ENCODE results near the gene DNM3.

The DNM3 gene

DNA sequence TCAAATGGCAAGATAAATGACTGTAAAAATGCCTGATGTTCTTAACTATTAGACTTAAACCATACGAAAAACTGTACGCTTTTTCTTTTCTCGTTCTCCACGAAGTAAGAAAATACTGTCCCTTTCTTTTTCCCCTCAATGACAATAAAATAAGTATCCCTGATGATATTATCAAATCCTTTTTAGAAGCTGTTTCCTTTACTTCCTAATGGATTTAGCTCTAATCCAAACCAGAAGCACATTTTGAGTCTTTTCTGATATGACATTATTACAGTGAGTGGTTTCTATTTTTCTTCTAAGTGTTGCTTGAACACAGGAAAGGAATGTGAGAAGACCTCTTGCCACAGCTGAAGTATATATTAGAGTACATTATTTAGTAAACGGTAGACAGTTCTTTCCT, 32.4 kb downstream of the DNM3 start:
- DNase-seq, result no peak

DNA sequence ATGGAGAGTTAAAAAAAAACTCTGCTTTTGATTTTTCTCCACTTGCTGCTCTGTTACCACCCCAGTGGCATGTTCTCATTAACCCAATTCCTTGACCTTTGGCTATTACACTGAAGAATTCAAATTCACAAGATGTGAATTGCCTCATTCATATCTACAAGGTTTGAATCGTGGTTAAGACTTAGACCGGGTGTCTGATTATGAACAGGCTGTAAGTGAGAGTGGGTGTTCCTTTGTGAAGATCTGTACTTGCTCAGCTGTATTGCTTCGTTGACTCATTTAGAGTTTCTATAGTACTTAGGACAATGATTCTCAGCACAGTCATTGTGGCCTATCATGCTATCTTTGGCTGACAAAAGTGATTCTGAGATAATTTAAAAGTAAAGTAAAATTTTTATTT, 36.4 kb downstream of the DNM3 start:
- no peak for DNase-seq

DNA sequence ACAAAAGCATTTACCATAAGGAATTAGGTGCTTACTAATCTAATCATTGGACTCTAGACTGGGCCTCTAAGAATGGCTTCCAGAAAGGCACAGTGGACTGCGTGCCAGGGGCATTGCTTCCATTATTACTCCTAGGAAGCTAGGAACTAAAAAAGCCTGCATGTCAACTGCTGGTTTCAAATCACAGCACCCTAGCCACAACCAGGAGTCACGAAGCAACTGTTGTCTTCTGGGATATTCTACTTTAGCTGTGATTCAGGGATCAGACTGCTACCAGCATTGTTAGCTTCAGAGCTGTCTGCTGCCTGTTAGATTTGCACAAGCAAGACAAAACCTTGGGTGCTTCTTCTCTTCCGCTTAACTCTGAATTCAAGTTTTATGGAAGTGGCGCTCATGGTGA, 38.3 kb downstream of the DNM3 start:
- no peak for DNase-seq

DNA sequence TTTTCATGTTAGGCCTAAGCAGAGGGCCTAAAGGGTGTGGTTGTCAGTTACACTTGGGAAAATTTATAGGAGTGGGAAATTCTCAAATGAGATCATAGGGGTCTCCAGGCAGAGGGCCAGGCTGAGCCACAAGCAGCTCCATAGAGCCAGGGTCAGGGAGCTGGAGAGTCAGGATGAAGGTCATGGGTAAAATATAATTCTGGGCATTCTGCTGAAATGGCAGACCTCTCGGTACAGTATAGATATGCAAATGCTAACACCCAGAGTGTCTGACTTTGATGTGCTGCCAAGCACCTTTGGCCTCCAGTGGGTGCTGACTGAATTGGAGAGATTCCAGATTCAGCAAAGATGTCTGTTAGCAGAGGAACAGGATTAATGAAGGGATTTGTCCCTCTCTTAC, 40.1 kb downstream of the DNM3 start:
- no peak for DNase-seq

DNA sequence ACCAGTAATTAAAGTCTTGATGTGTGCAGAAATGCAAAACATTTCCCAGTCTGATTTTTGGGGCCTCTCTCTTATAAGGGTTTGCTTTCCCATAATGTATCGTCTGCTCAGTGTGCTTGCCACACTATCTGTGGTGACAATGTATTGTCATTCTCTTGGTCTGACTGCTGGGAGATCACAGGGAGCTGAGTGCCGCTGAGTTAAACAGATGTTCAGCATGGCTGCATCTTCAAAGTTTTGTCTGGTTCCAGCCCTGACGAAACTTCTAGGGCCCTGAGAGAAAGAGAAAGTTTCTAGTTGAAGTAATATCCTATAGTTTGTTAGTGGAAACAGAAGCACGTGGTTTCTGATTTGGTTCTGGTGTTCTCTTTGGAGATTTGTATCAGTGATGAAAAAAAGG, 42.6 kb downstream of the DNM3 start:
- no peak for DNase-seq

DNA sequence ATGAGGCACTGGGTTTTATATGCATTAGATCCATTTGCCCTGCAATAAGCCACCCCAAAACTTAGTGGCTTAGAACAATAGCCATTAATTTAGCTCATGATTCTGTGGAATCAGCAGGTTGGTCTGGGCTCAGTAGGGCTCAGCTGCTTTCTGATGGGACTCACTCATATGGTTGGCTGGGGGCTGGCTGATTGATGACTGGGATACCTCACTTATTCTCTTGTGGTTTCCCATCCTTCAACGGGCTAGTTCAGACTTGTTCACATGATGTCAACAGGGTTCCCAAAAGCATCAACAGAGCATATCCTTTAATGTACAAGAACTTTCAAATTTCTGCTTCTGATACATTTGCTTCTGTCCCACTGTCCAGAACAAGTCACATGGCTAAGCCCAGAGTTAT, 43.2 kb downstream of the DNM3 start:
- DNase-seq, result no peak

DNA sequence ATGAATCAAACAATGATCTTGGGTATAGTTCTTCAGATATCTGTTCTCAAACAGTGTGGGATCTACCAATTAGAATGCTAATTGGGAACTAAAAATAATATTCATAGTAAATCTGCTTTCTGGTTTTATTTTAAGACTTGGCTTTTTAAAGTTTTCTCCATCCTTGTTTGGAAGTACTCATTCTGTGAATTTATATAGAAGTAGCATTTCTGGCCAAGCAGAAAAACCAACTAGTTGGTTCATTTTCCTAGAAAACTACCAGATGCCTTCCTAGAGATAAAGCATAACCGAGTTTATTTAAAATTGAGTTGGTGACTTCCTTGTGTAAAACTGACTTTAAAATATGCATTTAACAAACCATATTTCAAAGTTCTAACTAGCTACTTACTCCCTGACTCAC, 48.8 kb downstream of the DNM3 start:
- no peak for DNase-seq

DNA sequence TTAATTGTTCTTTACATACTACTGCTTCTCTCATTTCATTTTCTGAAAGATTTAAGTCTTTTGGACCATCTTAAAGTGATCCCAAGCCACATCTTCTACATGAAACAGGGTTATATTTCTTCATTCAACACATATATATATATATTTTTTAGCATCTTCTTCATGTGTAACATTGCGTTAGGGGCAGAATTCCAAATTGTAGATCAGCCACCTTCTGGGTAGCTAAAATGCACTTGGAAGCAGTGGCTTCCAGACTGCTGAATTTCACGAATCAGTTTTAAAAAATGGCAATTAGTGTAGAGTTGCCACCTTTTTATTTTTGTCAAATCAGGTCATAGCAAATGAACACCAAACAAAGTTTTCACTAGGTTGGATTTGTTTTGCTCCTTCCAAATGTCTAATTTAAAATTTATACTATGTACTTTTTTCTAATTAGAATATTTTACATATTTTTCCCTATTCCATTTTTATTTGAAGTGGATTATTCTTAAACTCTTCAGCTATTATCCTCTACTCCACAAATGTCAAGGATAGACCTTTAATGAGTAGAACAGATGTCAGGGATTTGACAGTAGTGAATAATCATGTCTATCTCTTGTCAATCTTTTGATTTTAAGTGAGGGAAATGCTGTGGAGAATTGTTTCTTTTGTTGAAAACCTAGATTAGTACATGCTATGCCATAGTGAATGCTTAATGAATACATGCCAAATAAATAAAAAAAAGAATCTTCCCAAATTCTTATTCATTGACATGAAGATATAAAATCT, 55.8 kb downstream of the DNM3 start:
- DNase-seq, result no peak

DNA sequence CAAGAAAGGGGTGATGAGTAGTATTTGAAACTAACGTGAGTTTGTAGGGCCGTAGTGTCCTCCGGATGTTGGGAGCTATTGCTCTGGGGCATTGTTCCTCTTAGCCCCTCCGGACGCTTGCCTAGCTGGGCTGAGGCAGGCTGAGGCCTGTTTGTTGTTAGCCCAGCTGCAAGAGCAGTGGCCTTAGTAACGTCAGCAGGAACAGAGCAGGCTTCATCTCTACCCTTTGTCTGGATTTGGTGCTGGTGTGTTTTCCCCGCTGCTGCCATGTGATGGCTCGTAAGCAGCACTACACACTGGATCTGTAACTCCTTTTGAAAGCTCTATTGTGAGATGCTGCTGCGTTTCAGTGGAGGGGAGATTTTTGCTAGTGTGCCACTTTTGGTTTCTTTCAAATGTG, 57.6 kb downstream of the DNM3 start:
- DNase-seq, result no peak

DNA sequence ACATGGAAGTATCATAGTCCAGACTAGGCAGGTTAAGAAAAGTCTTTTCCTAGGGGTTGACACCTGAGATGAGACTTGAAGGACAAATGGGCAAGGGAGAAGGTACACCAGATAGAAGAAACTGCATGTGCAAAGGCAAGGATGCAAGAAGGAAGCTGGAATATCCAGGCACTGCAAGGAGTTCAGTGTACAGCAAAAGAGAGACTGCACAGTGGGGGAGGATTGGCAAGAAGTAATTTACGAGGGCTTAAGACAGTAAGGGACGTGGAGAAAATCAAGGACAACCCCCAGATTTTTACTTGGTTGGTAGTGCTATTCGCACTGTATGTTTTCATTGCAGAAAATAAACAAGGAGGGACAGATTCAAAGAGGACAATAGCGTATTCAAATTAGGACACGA, 58.5 kb downstream of the DNM3 start:
- no peak for DNase-seq

DNA sequence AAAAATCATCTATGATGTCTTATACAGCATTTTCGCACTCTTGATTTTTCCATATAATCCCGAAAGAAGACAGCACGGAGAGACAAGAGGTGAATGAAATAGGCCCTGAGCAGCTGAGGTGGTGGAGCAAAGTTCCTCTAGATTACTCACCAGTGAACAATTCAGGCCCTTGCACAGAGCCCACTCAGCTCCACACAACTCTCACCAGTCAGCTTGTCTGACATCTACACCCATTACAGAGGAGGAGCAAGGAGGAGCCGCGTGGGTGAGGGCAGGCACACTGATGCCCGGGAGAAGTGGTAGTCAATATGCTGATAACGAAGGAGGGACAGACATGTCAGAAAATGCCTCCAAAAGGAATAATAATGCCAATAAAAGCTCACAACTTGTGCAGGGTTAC, 59.9 kb downstream of the DNM3 start:
- DNase-seq, result no peak

DNA sequence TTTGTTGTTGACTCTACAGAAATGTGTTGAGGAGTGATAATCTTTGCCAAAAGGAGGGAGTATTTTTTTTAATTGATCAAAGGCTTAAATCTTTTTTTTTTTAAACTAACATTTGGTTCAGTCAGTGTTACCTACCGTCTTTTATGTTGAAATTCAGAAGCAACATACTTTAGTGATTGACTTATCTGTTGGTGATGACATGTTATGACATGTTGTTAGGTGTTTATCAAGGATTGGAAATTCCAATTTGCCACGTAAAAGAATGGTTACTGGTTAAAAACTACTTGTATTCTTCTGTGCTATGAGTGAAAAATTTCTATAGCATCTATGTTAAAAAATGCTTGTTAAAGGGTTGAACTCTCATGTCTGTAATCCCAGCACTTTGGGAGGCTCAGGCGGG, 61.2 kb downstream of the DNM3 start:
- no peak for DNase-seq

DNA sequence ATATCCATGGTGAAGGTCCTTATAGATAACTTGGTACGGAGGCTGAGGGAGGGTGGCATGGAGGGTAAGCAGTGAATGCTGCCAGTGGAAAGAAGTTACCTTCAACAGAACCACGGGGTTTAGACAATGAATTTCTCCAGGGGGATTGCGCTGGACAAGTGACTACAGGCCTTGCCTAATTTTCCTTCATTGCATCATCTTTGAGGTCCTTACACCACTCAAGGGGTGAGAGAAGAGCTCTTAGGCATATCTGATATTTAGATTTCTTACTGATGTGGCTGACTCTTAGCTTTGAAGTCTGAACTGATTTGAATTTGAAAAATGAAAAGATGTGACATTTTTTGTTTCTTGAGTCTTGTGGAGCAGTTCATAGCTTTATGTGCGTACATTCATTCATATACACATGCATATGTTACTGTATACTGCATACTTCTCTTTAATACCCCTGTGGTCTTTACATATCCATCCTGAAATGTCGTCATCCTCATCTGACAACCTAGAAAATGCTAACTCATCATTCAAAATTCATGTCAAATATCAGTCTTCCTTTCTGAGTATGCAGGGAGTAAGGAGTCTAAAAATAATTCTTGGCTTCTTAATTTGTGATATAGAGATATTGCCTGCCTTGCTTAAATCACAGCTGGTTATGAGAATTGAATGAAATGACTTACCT, 63.6 kb downstream of the DNM3 start:
- DNase-seq, result no peak

DNA sequence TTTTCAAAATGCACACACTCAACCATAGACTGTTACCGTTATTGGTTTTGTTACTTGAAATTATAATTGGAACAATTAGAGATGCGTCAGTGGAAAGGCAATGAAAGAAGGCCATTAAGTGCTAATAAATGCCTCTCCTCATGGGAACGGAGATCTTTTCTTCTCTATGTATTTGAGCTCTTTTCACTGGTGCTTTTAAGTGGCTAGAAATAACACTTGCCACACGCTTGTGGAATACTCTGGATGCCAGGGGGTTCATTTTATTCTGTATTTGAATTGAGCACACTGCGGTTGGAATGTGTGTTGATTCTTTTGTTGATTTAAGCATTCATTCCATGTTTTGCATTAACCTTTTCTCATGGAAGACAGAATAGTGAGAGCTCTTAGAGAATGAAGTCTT, 68.4 kb downstream of the DNM3 start:
- no peak for DNase-seq

DNA sequence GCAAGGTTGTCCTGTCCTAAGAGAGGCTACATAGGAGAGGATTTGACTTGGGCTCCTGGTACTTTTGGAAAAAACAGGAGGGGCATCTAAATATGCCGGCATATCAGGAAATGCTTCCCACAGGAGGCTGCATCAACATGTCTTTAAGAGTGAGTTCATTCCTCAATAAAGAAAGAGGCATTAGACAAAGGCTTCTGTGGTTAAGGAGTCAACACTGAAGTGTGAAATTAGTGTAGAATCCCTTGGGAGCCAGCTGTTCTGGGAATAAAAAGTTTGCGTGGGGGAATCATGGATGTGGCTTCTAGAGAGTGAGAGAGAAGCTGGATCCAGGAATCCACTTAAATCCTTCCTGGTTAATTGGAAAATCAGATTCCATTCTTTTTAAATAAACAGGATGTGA, 69.5 kb downstream of the DNM3 start:
- DNase-seq, result no peak

DNA sequence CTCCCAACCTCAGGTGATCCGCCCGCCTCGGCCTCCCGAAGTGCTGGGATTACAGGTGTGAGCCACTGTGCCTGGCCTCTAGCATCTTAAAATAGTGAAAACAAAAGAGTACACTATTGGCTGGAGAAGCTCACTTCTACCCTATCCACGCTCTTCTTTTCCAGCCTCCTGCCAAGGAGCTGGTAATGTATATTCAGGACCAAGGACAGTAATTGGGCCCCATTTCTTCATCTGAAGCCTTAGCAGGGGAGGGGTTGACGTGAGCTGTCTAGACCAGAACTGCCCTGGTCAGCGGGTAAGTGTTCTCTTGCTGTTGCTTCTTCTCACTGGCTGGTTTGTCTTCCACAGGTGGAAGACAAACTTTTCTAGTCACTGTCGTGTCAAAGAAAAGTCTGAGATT, 70.2 kb downstream of the DNM3 start:
- DNase-seq, result no peak

DNA sequence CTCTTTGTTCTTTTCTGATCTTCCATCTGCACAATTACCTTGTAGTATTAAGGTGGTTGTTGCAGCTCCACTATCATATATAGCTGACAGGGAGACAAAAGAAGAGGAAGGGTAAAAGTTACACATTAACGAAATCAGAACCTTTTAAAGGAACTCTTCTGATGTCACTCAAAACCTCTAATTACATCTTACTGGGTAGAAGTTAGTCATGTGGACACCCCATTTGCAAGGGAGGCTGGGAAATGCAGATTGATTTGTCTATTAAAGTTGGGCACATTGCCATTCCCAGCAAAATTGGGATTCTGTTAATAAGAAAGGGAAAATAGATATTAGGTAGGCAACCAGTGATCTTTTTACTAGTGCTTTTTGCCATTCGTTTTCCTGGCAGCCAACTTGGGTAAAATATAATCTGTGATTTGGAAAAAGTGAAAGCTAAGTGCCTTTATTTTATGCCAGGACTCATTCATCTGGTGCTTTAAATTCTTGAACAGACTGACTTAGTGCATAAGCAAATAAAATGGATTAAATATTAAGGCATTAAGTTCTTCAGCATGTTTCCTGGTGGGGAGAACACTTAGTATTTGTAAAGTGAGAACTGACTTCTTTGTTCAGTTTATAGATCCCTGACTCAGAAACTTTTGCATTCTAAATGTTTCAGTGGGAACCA, 71.3 kb downstream of the DNM3 start:
- DNase-seq, result no peak

DNA sequence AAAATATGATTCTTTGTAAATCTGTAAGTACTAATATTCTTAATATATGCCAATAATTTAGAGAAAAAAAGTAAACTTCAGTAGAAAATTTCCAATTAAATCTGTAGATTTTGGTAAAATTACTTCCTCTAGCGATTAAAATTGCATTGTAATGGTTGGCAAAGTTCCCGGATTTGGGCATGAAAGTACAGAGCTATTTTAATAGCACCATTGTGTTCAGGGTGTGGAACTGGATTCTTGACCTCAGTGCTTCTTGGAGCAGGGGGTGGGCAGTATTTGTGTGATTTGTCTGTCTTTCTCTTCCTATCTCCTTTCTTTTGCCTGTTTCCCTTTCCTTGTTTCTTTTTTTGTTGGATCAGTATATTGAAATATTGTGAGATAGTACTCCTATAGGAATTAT, 72.1 kb downstream of the DNM3 start:
- DNase-seq, result no peak

DNA sequence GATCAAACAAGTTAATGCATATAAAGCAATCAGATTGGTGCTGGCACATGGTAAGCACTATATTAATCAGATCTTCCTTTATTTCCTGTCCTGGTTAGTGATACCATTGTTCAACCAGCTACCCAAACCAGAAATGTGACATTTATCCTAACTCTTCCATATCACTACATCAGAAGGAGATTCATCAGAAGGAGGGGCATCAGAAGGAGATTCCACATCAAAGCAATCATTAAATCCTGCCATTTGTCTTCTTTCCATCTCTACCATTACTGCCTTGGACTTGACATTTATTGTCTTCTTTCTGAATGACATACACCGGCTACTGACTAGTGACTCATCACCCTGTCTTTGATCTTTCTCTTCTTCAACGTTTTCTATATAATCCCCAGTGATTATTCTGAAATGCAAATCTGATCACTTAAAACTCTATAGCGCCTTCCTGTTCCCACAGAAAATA, 75.0 kb downstream of the DNM3 start:
- no peak for DNase-seq

DNA sequence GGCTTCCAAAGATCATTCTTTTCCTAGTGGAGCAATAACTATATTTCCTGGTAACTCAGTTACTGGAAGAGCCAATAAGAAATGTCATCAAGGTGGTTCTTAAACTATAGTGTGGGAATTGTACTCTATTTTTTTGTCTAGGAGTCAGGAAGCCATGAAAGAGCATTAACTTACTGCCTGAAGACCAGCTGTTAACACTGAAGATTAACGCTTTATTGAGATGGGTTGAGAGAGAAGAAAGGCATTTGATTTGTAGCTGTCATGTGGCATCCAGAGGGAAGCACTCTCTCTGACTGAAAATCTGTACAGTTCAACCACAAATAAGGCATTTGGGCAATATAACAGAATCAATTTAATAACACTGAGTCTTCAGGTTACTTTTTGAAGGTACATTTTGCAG, 76.0 kb downstream of the DNM3 start:
- DNase-seq, result no peak

DNA sequence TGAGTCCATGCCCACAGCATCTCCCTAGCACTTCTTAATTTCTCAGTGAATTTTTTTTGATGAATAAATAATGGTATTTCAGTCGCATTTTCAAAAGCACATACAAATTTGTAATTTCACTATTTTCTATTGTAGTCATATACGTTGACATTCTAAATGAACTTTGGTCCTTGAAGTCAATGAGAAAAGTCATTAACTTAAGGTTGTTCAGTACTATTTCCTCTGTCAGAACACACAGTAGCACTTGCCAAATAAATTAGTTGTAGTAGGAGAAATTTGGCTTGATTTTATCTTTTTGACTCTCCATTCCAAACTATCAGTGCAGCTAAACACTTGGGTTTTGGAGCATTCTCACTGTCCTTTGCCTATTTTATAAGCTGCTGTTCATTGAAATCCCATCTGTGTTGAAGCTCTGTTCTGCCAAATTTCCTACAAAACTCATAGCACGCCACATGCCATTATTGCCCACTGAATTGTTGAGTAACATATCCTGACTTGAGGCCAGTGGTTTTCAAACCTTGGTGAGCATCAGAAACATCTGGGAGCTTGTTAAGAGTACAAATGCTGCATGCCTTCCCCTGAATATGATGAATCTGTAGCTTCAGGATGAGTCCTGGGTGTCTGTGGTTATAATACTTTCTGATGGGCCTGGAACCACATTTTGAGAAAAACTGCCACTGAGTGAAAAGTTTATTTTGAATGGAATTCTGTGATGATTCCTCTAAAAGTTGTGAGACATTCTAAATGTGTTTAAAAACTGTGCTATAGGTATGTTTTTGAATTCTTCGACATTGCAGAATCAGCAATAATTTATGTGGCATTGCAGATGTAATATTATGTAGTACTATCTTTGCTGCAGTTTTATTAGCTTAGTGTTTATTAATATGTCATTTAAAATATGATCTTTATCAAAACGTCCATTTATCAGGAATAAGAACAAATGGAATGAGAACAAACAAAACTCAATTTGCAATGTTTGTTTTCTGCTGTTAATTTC, 78.9 kb downstream of the DNM3 start:
- DNase-seq, result no peak

DNA sequence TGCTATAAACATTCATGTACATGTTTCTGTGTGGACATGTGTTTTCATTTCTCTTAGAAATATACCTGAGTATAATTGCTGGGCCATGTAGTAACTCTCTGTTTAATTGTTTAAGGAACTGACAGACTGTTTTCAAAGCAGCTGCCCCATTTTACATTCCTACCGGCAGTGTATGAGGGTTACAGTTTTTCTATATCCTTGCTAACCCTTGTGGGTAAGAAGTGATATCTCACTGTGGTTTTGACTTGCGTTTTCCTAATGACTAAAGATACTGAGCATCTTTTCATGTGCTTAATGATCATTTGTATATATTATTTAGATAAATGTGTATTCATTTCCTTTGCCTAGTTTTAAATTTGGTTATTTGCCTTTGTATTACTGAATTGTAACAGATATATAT, 81.7 kb downstream of the DNM3 start:
- no peak for DNase-seq

DNA sequence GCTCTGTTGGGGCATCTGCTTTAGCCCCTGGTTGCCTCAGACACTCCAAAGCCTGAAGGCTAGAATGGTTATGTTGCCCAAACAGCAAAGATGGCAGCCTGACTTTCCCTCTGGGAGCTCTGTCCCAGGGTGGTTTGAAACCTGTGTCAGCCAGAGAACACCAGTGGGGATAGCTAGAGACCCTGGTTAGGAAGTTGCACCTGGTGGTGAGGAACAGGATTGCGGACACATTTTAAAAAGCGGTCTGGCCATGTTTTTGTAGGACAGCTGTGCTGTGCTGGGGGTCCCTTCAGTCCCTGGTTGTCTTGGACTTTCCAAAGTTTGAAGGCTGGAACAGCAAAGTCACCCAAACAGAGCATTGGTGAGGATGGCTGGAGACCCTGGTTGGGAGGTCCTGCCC, 87.8 kb downstream of the DNM3 start:
- no peak for DNase-seq

Measured in GOT3 (cell line).